Neural cell (in vitro differentiated cells): ENCODE data around the gene SPPL3. TPM values are rescaled to one million over a fixed set of nuclear protein-coding genes. Genes with fewer than 3 reads are reported as not detected.

Experiments used
- H2AFZ ChIP-seq: fragments of 200-600, 300-800 bp; sonication (generic), shearing (Covaris generic); 2 replicates; pipeline ENCODE4 v1.6.0; 2014; ENCODE audit warnings: low read depth, mild to moderate bottlenecking, antibody characterized with exemption, low read length, moderate library complexity
- H3F3A ChIP-seq: fragments of 200-600 bp; shearing (Covaris generic); 2 replicates; pipeline ENCODE4 v1.6.1; 2016; ENCODE audit warnings: mild to moderate bottlenecking, moderate library complexity, mixed read lengths, antibody characterized with exemption, low read length; ENCODE audit not compliant: insufficient read depth, poor library complexity, severe bottlenecking
- H3K27ac ChIP-seq: fragments of 200-600, 300-800 bp; sonication (generic), shearing (Covaris generic); 2 replicates; pipeline ENCODE4 v1.5.1; 2014; ENCODE audit warnings: mild to moderate bottlenecking, low read length, moderate library complexity
- H3K27me3 ChIP-seq: fragments of 300-800, 200-600 bp; sonication (generic), shearing (Covaris generic); 2 replicates; pipeline ENCODE4 v1.6.0; 2014; ENCODE audit warnings: mild to moderate bottlenecking, low read depth, low read length, moderate library complexity; ENCODE audit not compliant: insufficient read depth
- H3K36me3 ChIP-seq: fragments of 300-800, 200-600 bp; sonication (generic), shearing (Covaris generic); 2 replicates; pipeline ENCODE4 v1.5.1; 2014; ENCODE audit warnings: mild to moderate bottlenecking, antibody characterized with exemption, low read length, moderate library complexity; ENCODE audit not compliant: insufficient read depth
- H3K4me2 ChIP-seq: fragments of 300-800, 200-600 bp; sonication (generic), shearing (Covaris generic); 2 replicates; pipeline ENCODE4 v1.6.0; 2014; ENCODE audit warnings: mild to moderate bottlenecking, low read length
- H3K4me3 ChIP-seq: fragments of 300-800, 200-600 bp; sonication (generic), shearing (Covaris generic); 2 replicates; pipeline ENCODE4 v1.5.1; 2014; ENCODE audit warnings: mild to moderate bottlenecking, low read length, moderate library complexity
- H3K79me2 ChIP-seq: fragments of 200-600 bp; shearing (Covaris generic); replicated peaks from 2 replicates; pipeline ENCODE4 v1.6.0; 2014; ENCODE audit warnings: mild to moderate bottlenecking, low read length, moderate library complexity; ENCODE audit not compliant: insufficient read depth
- H3K9ac ChIP-seq: fragments of 300-800, 200-600 bp; sonication (generic), shearing (Covaris generic); 2 replicates; pipeline ENCODE4 v1.6.1; 2016; ENCODE audit warnings: mild to moderate bottlenecking, low read length, mixed read lengths
- H3K9me2 ChIP-seq: fragments of 200-600 bp; shearing (Covaris generic); 2 replicates; pipeline ENCODE4 v1.6.1; 2016; ENCODE audit warnings: mild to moderate bottlenecking, low read length, mixed read lengths; ENCODE audit not compliant: insufficient read depth
- H3K9me3 ChIP-seq: fragments of 200-600, 300-800 bp; sonication (generic), shearing (Covaris generic); 2 replicates; pipeline ENCODE4 v1.6.1; 2016; ENCODE audit warnings: mild to moderate bottlenecking, mixed run types, low read length, moderate library complexity, mixed read lengths
- H4K20me1 ChIP-seq: fragments of 200-600 bp; shearing (Covaris generic); 2 replicates; pipeline ENCODE4 v1.6.1; 2016; ENCODE audit warnings: mild to moderate bottlenecking, mixed run types; ENCODE audit not compliant: insufficient read depth
- CTCF ChIP-seq: fragments of 450-650 bp; IDR thresholded peaks from 2 replicates; pipeline ENCODE4 v1.5.1; 2014; ENCODE audit warnings: antibody characterized with exemption, mild to moderate bottlenecking, moderate library complexity; ENCODE audit not compliant: poor library complexity, severe bottlenecking
- EP300 ChIP-seq: fragments of 450-650 bp; conservative IDR thresholded peaks from 2 replicates; pipeline ENCODE4 v1.6.1; 2014; ENCODE audit warnings: antibody characterized with exemption, mild to moderate bottlenecking, moderate library complexity; ENCODE audit not compliant: poor library complexity, severe bottlenecking
- EZH2 ChIP-seq: fragments of 200-600, 300-800 bp; shearing (Covaris generic), sonication (generic); IDR thresholded peaks from 2 replicates; pipeline ENCODE4 v1.6.1; 2014; ENCODE audit warnings: antibody characterized with exemption, low read length, borderline replicate concordance, mild to moderate bottlenecking; ENCODE audit not compliant: insufficient read depth, poor library complexity, severe bottlenecking
- MXI1 ChIP-seq: fragments of 450-650 bp; conservative IDR thresholded peaks from 2 replicates; pipeline ENCODE4 v1.6.1; 2014; ENCODE audit warnings: antibody characterized with exemption, mild to moderate bottlenecking; ENCODE audit not compliant: poor library complexity, severe bottlenecking
- POLR2AphosphoS5 ChIP-seq: IDR thresholded peaks from 2 replicates; pipeline ENCODE4 v1.6.1; 2012
- RAD21 ChIP-seq: fragments of 450-650 bp; conservative IDR thresholded peaks from 2 replicates; pipeline ENCODE4 v1.6.1; 2014; ENCODE audit warnings: antibody characterized with exemption, mild to moderate bottlenecking, moderate library complexity
- REST ChIP-seq: IDR thresholded peaks from 2 replicates; pipeline ENCODE4 v1.6.1; 2012; ENCODE audit warnings: borderline replicate concordance
- SMC3 ChIP-seq: fragments of 450-650 bp; conservative IDR thresholded peaks from 2 replicates; pipeline ENCODE4 v1.6.1; 2014; ENCODE audit warnings: antibody characterized with exemption, mild to moderate bottlenecking, moderate library complexity; ENCODE audit not compliant: poor library complexity
- TAF1 ChIP-seq: IDR thresholded peaks from 2 replicates; pipeline ENCODE4 v1.6.1; 2012; ENCODE audit warnings: low read depth
- polyA plus RNA-seq: library from polyadenylated mRNA; depleted of rRNA; stranded (reverse); fragments of >200 nt; gene quantifications from 2 replicates; pipeline ENCODE4 v1.2.3, GENCODE V29; 2014

SPPL3 gene
- polyA plus RNA-seq, 1 donor from 2014 or later: 21.3 TPM

GRCh38 chr12:120741476-120742421 is 162.4 kb downstream of the SPPL3 start:
- no peaks in the 10 kb centered on the region for H3K36me3 ChIP-seq
- H3K9me3 ChIP-seq: no peaks in the 10 kb centered on the region
- H3K4me2 ChIP-seq: no peak overlapping the region
- no peak overlapping the region for H3K27ac ChIP-seq
- H3K79me2 ChIP-seq: no peaks in the 10 kb centered on the region
- no peaks in the 10 kb centered on the region for H4K20me1 ChIP-seq
- TF ChIP-seq CTCF (no peak), POLR2AphosphoS5 (no peak), TAF1 (no peak)
- H3K4me3 ChIP-seq: no peak overlapping the region
- H3K27me3 ChIP-seq: no peaks in the 10 kb centered on the region
- H3F3A ChIP-seq: no peaks in the 10 kb centered on the region
- no peak overlapping the region for H2AFZ ChIP-seq
- H3K9ac ChIP-seq: no peak overlapping the region
- H3K9me2 ChIP-seq: no peaks in the 10 kb centered on the region

- H3K79me2 ChIP-seq: no peaks in the 10 kb centered on the region
- H3K36me3 ChIP-seq: no peaks in the 10 kb centered on the region
- H3F3A ChIP-seq: no peaks in the 10 kb centered on the region
- H3K27ac ChIP-seq: no peak overlapping the region
- H3K4me2 ChIP-seq: no peak overlapping the region
- no peaks in the 10 kb centered on the region for H3K27me3 ChIP-seq
- no peak overlapping the region for H2AFZ ChIP-seq
- H3K9me2 ChIP-seq: no peaks in the 10 kb centered on the region
- H3K9ac ChIP-seq: no peak overlapping the region
- H3K9me3 ChIP-seq: no peaks in the 10 kb centered on the region
- no peaks in the 10 kb centered on the region for H4K20me1 ChIP-seq
- TF ChIP-seq POLR2AphosphoS5 (no peak), SMC3 (no peak), EZH2 (no peak), REST (no peak), CTCF (no peak), TAF1 (no peak), EP300 (no peak), MXI1 (no peak), RAD21 (no peak)
- no peak overlapping the region for H3K4me3 ChIP-seq
Measured at GRCh38 chr12:120740871-120741270, 163.3 kb downstream of the SPPL3 start.
